BJ (cell line): ENCODE data around the gene HMCN1. TPM values are rescaled to one million over a fixed set of nuclear protein-coding genes. Genes with fewer than 3 reads are reported as not detected.

Source experiments
- CTCF ChIA-PET: fragments of 350-600 bp; formaldehyde crosslinking; extraction: SDS; loops from one replicate; lab custom pipeline; 2021; ENCODE audit warnings: antibody characterized with exemption, inconsistent platforms; lab: Yijun Ruan, JAX
- POLR2A ChIA-PET: fragments of 300-600 bp; sonication (Branson Sonifier 250); formaldehyde crosslinking; extraction: SDS; loops from one replicate; lab custom pipeline; 2021; ENCODE audit warnings: antibody characterized with exemption; lab: Charles Lee
- DNase-seq: peaks from one replicate; pipeline ENCODE4 v3.0.0-alpha.2; 2011; ENCODE audit warnings: low read depth
- H3K27me3 ChIP-seq: 2 replicates; pipeline ENCODE4 v1.6.0; 2011; ENCODE audit warnings: low read length; ENCODE audit not compliant: control insufficient read depth, insufficient read depth
- H3K36me3 ChIP-seq: 2 replicates; pipeline ENCODE4 v1.5.1; 2011; ENCODE audit warnings: low read length; ENCODE audit not compliant: control insufficient read depth, insufficient read depth
- H3K4me3 ChIP-seq: 2 replicates; pipeline ENCODE4 v1.5.1; 2011; ENCODE audit warnings: low read depth, mild to moderate bottlenecking, control low read depth, low read length
- polyA plus RNA-seq: library from polyadenylated mRNA; depleted of rRNA; stranded (reverse); fragments of >200 nt; gene quantifications from 2 replicates; pipeline ENCODE4 v1.2.3, GENCODE V29; 2011
- TF ChIP-seq, protein P1 (sequence below): IDR thresholded peaks from 2 replicates; pipeline ENCODE4 v1.5.1; 2011; ENCODE audit warnings: low read depth, mild to moderate bottlenecking, control low read depth, inconsistent platforms, low read length, moderate library complexity; ENCODE audit not compliant: insufficient read depth

HMCN1 gene
- polyA plus RNA-seq, 1 experiment = 13.3 TPM

DNA sequence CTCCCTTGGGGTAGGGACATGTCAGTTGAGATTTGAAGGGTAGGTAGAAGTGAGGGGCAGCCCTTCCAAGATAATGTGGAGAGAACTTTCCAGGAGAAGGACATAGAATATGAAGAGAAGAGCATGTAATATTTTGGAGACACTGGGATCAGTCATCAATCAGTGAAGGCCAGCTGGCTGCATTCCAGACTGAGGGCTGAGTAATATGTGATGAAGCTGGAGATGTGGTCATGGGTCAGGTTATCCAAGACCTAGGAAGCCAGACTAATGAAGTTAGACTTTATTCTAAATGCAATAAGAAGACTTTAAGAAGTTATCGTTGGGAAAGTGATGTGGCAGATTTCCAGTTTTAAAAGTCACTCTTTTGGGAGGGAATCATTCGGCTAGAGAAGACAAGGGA lies 262.0 kb downstream of the HMCN1 start:
- no peak for DNase-seq
- ChIA-PET CTCF (no interaction called here), POLR2A (no interaction called here)
- Histone ChIP-seq H3K4me3 (no peak overlapping the region), H3K27me3 (no peaks in the 10 kb centered on the region), H3K36me3 (no peaks in the 10 kb centered on the region)
- TF ChIP-seq, protein P1, sequence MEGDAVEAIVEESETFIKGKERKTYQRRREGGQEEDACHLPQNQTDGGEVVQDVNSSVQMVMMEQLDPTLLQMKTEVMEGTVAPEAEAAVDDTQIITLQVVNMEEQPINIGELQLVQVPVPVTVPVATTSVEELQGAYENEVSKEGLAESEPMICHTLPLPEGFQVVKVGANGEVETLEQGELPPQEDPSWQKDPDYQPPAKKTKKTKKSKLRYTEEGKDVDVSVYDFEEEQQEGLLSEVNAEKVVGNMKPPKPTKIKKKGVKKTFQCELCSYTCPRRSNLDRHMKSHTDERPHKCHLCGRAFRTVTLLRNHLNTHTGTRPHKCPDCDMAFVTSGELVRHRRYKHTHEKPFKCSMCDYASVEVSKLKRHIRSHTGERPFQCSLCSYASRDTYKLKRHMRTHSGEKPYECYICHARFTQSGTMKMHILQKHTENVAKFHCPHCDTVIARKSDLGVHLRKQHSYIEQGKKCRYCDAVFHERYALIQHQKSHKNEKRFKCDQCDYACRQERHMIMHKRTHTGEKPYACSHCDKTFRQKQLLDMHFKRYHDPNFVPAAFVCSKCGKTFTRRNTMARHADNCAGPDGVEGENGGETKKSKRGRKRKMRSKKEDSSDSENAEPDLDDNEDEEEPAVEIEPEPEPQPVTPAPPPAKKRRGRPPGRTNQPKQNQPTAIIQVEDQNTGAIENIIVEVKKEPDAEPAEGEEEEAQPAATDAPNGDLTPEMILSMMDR = no peak

DNA sequence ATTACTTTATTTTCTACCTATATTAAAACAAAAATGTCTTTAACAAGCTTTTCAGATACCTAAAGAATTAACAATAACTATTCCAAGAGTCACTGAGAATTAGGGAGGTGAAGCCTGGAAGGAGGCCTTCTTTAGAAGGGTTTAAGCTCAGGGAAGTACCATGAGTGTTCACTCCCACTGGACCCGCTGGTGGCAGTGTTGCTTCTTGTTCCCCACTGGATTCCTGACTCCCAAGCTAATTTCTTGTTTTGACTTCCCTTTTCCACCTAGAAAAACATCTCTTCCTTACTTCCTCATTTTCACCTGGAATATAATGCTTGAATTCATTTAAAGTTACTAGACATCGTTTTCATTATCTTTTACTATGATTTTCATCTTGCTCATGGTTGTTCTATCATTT lies 264.2 kb downstream of the HMCN1 start:
- Histone ChIP-seq H3K4me3 (no peak overlapping the region), H3K36me3 (no peaks in the 10 kb centered on the region), H3K27me3 (no peaks in the 10 kb centered on the region)
- no peak for DNase-seq
- ChIA-PET POLR2A (no interaction called here), CTCF (interaction anchor here (1.0 kb wide), 1 partner anchor 9 kb away, joined by 3 read pairs; no protein-coding TSS in a partner anchor)
- TF ChIP-seq, protein P1 = no peak

DNA sequence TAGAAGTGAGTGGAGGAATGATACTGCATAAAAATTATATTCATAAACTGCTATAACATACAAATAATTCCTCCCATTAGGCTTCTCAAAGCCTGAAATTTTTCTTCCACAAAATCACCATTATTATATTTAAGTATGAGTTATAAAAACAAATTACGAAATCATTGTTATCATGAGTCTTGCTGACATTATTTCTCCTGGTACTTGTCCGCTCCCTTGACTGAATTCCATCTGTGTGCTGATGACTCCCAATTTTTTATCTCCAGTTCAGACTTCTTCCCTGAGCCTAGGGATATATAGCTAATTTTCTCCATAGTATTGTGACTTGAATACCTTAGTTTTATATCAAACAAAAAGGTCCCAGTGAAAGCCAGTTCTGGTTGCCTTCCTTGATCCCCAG lies 268.2 kb downstream of the HMCN1 start:
- ChIA-PET CTCF (no interaction called here), POLR2A (no interaction called here)
- H3K36me3 ChIP-seq = no peaks in the 10 kb centered on the region
- TF ChIP-seq, protein P1 = no peak
- H3K4me3 ChIP-seq = no peak overlapping the region
- no peak for DNase-seq
- no peaks in the 10 kb centered on the region for H3K27me3 ChIP-seq

DNA sequence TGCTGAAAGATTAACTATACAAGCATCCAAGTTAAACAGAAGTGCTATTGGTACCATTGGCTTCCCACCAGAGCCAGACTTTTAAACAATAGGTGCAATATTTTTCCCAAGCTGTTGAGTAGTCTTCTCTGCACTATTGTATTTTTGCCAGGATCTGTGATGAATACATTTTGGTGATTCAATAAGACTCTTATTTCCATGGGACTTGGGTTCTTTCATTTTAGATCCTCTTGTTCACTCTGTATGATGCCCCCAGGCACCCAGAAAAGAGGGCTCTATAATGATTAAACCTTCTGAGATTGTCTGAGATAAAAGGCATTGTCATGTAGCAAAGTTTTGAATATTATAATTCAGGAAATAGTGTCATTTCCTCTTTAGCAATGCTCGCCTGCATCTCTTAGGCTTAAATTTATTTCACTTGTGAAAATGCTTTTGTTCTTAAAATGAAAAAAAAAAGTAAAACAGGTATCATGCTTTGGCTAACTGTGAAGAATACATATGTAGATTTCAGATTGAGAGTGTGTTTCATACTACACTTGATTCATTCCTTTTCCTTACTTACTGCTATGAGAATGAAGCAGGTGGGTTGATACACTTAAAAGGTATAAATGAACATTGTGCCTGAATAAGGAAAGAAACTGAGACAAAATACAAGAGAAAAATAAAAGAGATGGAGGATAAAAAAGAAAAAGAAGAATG lies 275.0 kb downstream of the HMCN1 start:
- H3K36me3 ChIP-seq = no peaks in the 10 kb centered on the region
- ChIA-PET CTCF (interaction anchor here (0.8 kb wide), 1 partner anchor 12 kb away, joined by 3 read pairs; no protein-coding TSS in a partner anchor), POLR2A (no interaction called here)
- H3K4me3 ChIP-seq = no peak overlapping the region
- H3K27me3 ChIP-seq = no peaks in the 10 kb centered on the region
- TF ChIP-seq, protein P1 = no peak
- DNase-seq = no peak

DNA sequence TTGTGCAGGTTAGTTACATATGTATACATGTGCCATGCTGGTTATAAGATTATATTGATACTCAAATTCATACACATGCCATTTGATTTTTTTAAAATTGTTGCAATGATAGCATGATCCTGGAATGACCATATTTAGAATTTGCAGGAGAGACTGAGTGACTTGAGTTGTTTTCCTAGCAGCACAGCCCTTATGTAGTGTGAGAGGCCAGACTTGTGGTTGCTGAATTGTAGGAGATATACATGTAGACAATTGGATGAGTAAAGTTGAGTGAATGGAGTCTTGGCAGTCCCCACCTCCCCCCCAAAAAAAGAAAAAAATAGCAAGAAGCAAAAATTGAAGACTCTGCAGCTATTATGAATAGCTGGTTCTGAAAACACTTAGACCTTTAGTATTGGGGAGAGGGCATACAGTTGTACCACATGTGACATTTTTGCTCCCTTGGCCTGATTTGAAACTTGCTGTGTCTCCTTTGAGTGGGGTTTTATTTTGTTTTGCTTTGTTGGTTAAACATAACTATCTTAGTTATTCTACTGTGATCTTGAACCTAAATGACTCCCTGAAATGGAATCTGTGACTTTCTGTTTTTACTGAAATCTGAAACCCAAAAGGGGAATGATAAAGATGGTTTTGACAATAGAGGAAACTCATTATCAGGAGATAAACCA lies 280.3 kb downstream of the HMCN1 start:
- H3K4me3 ChIP-seq = no peak overlapping the region
- no peaks in the 10 kb centered on the region for H3K27me3 ChIP-seq
- TF ChIP-seq, protein P1 = no peak
- ChIA-PET POLR2A (no interaction called here), CTCF (no interaction called here)
- no peaks in the 10 kb centered on the region for H3K36me3 ChIP-seq
- DNase-seq = no peak
